Muscle of back (tissue), 11 donors: Measurements from ENCODE around the gene OVAAL. TPM values are rescaled to one million over a fixed set of nuclear protein-coding genes. Genes with fewer than 3 reads are reported as not detected.
"Not testable (repeated sequence)": the region's sequence is repeated elsewhere in the genome, so short reads cannot be mapped to it uniquely, and the experiment has no call there.

Experiments used
- DNase-seq, 3 donors: peaks; one replicate each; pipeline versions ENCODE4 v3.0.0 to v3.0.0-alpha.2; 2013
- polyA plus RNA-seq, 10 donors: library from polyadenylated mRNA; unstranded; fragments of 120-200 nt; gene quantifications; one replicate each; pipeline ENCODE4 v1.2.1, GENCODE V29; 2013; ENCODE audit not compliant: insufficient read length in 10 of 10

OVAAL gene
- polyA plus RNA-seq, 10 donors = not detected

DNA sequence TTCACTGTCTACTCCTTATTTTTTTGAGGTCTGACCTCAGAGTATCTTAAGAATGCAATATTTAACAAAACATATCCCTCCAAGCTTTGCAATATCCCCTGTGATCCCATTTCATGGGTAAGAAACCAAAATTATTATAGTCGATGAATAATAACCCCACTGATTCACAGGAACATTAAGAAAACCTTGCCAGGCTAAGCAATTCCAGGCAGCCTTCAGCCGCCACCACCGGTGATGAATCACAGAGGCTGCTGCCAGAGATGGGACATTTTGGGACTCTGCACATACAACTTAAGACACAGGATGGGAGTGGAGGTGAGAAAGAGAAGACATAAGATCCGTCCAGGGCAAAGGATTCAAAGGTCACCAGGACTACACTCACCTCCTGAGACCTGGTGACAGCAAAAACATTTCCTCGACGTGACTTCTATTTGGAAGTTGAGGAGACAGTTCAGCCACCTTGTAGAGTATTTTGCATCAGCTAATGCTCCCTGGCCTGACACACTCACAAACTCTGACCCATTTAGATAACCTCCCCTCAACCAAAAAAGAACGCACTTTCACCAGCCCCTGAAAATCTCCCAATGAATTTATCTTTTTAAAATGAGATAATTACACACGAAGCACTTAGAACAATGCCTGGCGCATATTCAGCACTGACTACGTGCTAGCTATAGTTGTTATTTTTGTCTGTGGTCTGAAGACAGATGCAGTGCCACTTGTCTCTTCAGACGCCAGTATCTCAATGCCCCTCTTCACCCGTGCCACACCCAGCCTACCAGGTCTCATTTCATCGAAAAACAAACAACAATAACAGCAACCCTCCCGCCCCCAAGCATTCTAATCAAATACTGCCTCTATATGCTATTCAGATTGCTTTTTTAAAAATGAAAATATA lies 17.8 kb upstream of the OVAAL start:
- no peak for DNase-seq

- peak in 2 of 3 donors; percentile 21 to 41 for DNase-seq
Observed at GRCh38 chr1:180542113-180542837, 16.5 kb upstream of the OVAAL start.

GRCh38 chr1:180542838-180543145 lies 16.0 kb upstream of the OVAAL start:
- peak in 1 of 3 donors; percentile 13 for DNase-seq

- DNase-seq = no peak
Observed at GRCh38 chr1:180544050-180544449, 14.7 kb upstream of the OVAAL start.

DNA sequence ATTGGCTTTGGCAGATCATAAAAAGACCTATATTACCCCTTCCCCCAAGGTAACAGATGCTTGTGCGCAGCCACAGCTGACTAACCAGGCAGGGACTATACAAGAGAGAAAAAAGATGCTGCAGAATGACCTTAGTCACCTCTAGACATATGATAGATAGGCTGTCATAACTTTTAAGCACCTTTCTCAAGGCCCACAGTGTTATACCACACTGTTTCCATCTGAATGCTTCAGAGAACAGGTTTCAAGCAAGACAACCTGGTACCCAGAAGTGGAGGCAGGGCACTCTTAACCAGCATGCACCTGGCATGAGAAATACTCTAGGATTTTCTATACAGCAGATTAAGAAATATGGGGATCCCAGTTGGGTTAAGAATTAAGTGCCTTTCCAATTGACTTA lies 12.8 kb upstream of the OVAAL start:
- DNase-seq = no peak

DNA sequence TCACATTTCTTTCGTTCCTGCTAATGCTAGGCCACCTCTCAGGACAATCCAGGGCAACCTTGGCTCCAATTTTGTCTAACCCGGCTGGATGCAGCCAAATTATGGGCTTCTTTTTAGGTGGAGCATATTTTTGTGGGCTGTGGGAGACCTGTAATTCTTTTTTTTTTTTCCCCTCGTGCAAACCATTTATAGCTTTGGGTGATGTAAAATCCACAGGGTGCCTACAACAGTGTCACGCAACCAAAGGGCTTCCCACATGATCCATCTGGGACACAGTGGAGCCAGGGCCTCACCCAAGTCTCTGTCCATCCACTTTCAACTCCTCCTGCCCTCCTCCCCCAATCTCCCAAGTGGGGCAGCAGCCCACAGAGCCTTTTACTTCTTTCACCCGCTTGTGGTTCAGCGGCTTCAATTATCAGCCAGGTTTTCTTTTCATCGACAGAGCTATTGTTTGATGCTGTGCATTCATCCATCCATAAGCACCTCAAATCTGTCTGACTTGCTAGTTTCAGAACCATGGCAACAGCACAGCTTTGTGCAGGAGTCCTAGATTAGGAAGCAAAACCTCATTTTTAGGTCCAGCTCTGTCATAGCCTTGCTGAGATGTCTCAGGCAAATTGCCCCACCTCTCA lies 10.0 kb upstream of the OVAAL start:
- no peak for DNase-seq

GRCh38 chr1:180549770-180550169 lies 9.0 kb upstream of the OVAAL start:
- DNase-seq = not testable (repeated sequence)

GRCh38 chr1:180550241-180550640 lies 8.5 kb upstream of the OVAAL start:
- DNase-seq = no peak

- DNase-seq = no peak
Observed at GRCh38 chr1:180551997-180552396, 6.8 kb upstream of the OVAAL start.

DNA sequence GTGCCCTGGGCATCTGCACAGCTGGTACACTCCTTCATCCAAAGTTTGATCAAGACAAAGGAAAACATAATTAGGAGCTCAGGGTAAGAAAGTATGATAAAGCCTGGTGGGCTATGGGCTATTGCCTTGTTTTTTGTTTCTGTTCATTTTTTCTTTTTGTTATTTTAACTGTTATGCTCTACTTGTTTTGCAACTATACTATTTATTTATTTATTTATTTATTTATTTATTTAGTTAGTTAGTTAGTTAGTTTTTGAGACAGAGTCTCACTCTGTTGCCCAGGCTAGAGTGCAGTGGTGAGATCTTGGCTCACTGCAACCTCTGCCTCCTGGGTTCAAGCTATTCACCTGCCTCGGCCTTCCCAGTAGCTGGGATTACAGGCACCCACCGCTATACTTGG lies 5.7 kb upstream of the OVAAL start:
- not testable (repeated sequence) for DNase-seq

- DNase-seq = no peak
Observed at GRCh38 chr1:180555411-180555810, 3.4 kb upstream of the OVAAL start.

DNA sequence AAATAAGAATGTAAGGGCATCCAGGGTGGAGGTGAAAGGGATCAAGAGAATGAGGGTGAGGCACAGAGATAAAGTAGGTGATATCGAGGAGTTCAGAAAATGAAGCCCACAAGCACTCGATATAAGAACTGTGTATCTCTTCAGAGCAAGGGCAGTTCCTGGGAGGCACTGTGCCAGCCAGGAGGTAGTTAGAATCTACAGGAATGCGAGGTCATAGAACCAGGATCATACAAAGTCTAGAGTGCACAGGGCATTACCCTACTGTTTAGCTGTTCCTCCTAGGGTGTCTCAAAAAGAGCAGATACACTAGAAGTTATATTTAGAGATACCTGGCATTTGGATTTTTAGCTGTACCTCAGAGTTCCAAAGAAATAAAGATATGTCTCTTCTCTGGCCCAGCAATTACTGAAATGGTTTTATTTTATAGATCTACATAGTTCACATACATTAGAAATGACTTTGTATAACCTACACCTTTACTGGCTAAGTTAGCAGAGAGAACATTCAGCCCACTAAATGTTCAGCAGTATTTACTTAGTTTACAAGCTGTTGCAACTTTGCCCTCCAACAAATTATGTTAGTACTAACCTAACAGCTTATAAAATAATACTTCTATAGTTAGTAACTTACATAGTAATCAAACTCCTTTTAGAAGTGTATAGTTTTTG lies 1.6 kb downstream of the OVAAL start:
- no peak for DNase-seq

DNA sequence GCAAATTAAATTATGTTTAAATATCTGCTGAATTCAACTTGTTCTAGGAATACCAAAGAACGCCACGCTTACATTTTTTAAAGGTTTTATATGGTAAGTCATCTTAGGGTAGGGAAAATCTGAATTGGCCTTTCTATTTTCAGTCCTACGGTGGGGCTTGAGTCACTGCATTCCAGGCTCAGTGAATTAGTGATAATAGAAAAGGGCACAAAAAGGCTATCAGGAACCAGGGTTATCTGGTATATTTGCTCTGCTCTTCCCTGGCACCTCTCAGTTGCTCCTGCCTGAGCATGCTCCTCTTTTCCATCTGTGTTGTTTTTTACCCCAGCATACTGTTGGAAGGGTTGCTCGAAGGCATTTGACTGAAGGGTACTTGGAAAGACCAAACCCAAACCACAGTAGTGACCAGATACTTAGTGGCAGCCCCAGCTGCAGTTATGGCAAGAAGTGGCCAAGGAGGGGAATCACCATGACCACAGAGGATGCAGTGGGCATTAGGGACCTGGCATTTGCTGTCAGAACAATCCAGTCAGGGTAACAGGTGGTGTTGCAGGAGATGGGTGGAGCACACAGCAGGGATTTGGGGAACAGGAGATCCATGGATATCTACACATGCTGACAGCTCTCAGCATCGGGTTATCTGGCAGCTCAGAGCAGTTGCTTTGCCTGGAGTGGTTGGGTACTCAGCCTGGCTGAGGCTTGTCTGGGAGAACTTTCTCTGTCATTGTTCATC lies 2.3 kb downstream of the OVAAL start:
- no peak for DNase-seq

DNA sequence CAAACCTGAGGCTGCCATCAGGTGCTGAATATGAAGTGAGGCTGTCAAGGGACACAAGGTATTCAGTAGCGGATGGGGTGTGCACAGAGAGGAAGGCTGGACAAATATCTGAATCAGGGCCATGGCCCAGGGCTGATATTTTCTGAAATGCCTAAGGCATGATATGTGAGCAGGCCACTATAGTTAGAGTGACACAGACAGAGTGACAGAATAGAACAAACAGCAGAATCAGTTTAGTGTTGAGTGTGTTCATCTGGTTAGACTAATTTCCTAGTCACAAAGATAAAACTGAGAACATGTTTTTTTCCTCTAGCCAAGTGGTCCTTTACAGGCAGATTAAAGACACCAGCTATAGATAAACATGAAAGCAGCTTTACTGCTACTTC lies 3.9 kb downstream of the OVAAL start:
- DNase-seq = no peak

DNA sequence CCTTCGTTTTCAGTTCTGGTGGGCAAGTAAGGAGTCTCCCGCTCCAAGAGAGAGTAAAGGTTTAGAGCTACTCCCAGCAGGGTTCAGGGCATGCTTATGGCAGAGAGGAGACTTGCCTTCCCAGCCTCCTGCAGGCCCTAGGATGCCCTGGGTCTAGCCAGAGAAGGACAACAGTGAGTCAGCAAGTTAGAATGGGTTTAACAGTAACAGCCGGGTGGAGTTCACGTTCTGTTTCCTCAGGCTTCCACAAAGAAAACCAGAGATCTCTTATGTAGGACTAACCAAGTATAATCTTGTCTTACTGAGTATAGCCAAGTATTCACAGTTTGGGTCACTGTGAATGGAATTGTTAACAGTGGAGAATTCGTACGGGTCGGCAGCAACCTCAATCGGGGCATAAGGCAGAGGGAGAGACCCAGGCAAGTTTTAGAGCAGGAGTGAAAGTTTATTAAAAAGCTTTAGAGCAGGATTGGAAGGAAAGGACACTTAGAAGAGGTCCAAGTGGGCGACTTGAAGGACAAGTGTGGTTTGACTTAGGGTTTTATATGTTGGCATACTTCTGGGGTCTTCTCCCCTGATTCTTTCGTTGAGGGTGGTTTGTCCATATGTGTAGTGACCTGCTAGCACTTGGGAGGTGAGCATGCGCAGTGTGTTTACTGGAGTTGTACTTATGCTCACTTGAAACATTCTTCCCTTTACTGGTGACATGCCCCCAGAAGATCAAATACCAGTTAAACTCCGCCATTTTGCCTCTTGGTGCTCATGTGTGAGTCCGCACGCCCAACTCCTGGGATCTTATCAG lies 4.5 kb downstream of the OVAAL start:
- no peak for DNase-seq

GRCh38 chr1:180565121-180565871 lies 6.5 kb downstream of the OVAAL start:
- no peak for DNase-seq

- DNase-seq = no peak
Observed at GRCh38 chr1:180566026-180566425, 7.3 kb downstream of the OVAAL start.

DNA sequence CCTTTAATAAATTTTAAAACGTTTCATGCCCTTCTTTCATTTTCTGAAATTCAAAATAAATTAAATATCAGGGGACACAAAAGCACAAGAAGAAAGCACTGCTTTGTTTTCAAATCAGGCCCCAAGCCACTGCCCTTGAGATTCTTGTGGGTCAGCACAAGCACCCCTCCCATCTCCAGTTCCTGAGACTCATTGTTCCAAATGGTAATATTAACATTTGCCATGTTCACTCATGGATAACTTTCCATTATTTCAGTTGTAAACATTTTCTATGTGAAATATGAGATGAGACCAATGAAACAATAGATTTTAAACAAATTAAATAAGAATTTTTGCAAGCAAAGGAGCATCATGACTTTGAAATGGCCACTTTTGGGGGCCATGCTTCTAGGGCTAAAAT lies 7.7 kb downstream of the OVAAL start:
- no peak for DNase-seq

GRCh38 chr1:180567654-180568053 lies 8.9 kb downstream of the OVAAL start:
- DNase-seq = no peak

DNA sequence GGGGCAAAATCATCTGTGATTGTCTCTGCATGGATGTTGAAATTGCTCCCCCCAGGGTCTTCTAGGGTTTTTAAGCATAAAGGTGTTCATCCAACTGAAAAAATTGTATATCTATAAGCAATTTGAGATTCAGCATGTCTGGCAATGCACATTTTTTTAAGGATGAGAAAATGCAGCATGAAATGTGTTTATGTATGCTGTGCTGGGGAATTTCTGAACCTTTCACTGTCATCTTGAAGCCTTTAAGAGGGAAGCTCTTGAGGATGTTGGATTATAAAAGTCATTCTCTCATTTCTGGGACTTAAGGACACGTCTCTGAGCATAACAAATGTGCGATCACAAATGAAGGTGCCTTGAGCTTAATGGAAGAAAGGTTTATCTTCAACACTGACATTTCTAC lies 9.4 kb downstream of the OVAAL start:
- DNase-seq = no peak
